Endothelial cell (in vitro differentiated cells): ENCODE results near the gene ARRDC5. TPM values are rescaled to one million over a fixed set of nuclear protein-coding genes. Genes with fewer than 3 reads are reported as not detected.
"Not testable (repeated sequence)": the region's sequence is repeated elsewhere in the genome, so short reads cannot be mapped to it uniquely, and the experiment has no call there.

ENCODE experiments used
- DNase-seq: peaks from one replicate; pipeline ENCODE4 v3.0.0; 2021; ENCODE audit warnings: low spot score
- H3K27ac Mint-ChIP-seq: one replicate; pipeline ENCODE4 v1.8.0; 2021; ENCODE audit warnings: mixed read lengths, inconsistent platforms; ENCODE audit not compliant: unreplicated experiment
- H3K27me3 Mint-ChIP-seq: one replicate; pipeline ENCODE4 v1.8.0; 2021; ENCODE audit warnings: mild to moderate bottlenecking, moderate library complexity, mixed read lengths, inconsistent platforms; ENCODE audit not compliant: unreplicated experiment
- H3K36me3 Mint-ChIP-seq: one replicate; pipeline ENCODE4 v1.8.0; 2021; ENCODE audit warnings: mild to moderate bottlenecking, low read depth, mixed read lengths, inconsistent platforms; ENCODE audit not compliant: unreplicated experiment
- H3K4me1 Mint-ChIP-seq: one replicate; pipeline ENCODE4 v1.8.0; 2021; ENCODE audit warnings: mild to moderate bottlenecking, mixed read lengths, inconsistent platforms; ENCODE audit not compliant: unreplicated experiment
- H3K4me3 Mint-ChIP-seq: one replicate; pipeline ENCODE4 v1.8.0; 2021; ENCODE audit warnings: mild to moderate bottlenecking, mixed read lengths, inconsistent platforms; ENCODE audit not compliant: unreplicated experiment
- H3K9me3 Mint-ChIP-seq: one replicate; pipeline ENCODE4 v1.8.0; 2021; ENCODE audit warnings: mixed read lengths, inconsistent platforms; ENCODE audit not compliant: unreplicated experiment
- CTCF ChIP-seq: fragments of 200-600 bp; sonication (generic); IDR thresholded peaks from one replicate; pipeline ENCODE4 v1.5.0; 2021; ENCODE audit warnings: antibody characterized with exemption; ENCODE audit not compliant: unreplicated experiment
- long read RNA-seq: library from polyadenylated mRNA; unstranded; transcript quantifications from one replicate; pipeline ENCODE4 v2.0.0, GENCODE V29; 2020; ENCODE audit not compliant: unreplicated experiment
- total RNA-seq: library from RNA; stranded (reverse); fragmentation: NEBNext Ultra II Directional; extraction: Animal tissue kit (Norgen Biotek cat#: 25700); gene quantifications from one replicate; pipeline ENCODE4 v1.2.1, GENCODE V29; 2021; ENCODE audit not compliant: unreplicated experiment

Gene ARRDC5
- not detected for total RNA-seq
- long read RNA-seq: 0 reads

GRCh38 chr19:4902796-4903195, at the start of gene ARRDC5:
TSS of gene ARRDC5 (minus strand) at chr19:4902896. CDS start at chr19:4902825, 71 bp downstream.
- Mint-ChIP-seq H3K36me3 (no peaks in the 10 kb centered on the region), H3K27ac (no peak within 1 kb of the TSS), H3K4me3 (no peak within 1 kb of the TSS), H3K27me3 (no peaks in the 10 kb centered on the region), H3K4me1 (no peaks in the 10 kb centered on the region), H3K9me3 (no peaks in the 10 kb centered on the region)
- no peak for DNase-seq
- TF ChIP-seq CTCF: no peak

- DNase-seq: no peak
- H3K27me3 Mint-ChIP-seq: peaks cover 3% of the 10 kb centered on the region
- no peaks in the 10 kb centered on the region for H3K4me1 Mint-ChIP-seq
- no peaks in the 10 kb centered on the region for H3K9me3 Mint-ChIP-seq
- H3K27ac Mint-ChIP-seq: no peak overlapping the region
- peaks cover 8% of the 10 kb centered on the region for H3K36me3 Mint-ChIP-seq
- no peak for TF ChIP-seq CTCF
- no peak overlapping the region for H3K4me3 Mint-ChIP-seq
These were observed 49.0 kb upstream of the ARRDC5 start for GRCh38 chr19:4951656-4952055.

GRCh38 chr19:4950650-4951049, 48.0 kb upstream of the ARRDC5 start:
- DNase-seq, H3K4me3 Mint-ChIP-seq, H3K36me3 Mint-ChIP-seq, H3K27ac Mint-ChIP-seq, H3K4me1 Mint-ChIP-seq, H3K9me3 Mint-ChIP-seq, H3K27me3 Mint-ChIP-seq: not testable (repeated sequence)

GRCh38 chr19:4941638-4942169, 39.0 kb upstream of the ARRDC5 start:
- not testable (repeated sequence) for H3K27me3 Mint-ChIP-seq

GRCh38 chr19:4939466-4939865, 36.8 kb upstream of the ARRDC5 start:
- Mint-ChIP-seq H3K36me3 (peaks cover 3% of the 10 kb centered on the region), H3K9me3 (no peaks in the 10 kb centered on the region)

More at GRCh38 chr19:4941638-4942169, 39.0 kb upstream of the ARRDC5 start:
- not testable (repeated sequence) for H3K4me1 Mint-ChIP-seq, H3K36me3 Mint-ChIP-seq, H3K9me3 Mint-ChIP-seq, H3K4me3 Mint-ChIP-seq, DNase-seq, H3K27ac Mint-ChIP-seq

GRCh38 chr19:4938461-4938860, 35.8 kb upstream of the ARRDC5 start:
- not testable (repeated sequence) for H3K36me3 Mint-ChIP-seq, DNase-seq, H3K27ac Mint-ChIP-seq, H3K27me3 Mint-ChIP-seq, H3K9me3 Mint-ChIP-seq, H3K4me3 Mint-ChIP-seq, H3K4me1 Mint-ChIP-seq

More at GRCh38 chr19:4939466-4939865, 36.8 kb upstream of the ARRDC5 start:
- no peak for TF ChIP-seq CTCF
- no peak overlapping the region for H3K4me3 Mint-ChIP-seq
- no peak overlapping the region for H3K27ac Mint-ChIP-seq
- DNase-seq: no peak
- no peaks in the 10 kb centered on the region for H3K4me1 Mint-ChIP-seq
- peaks cover under 1% of the 10 kb centered on the region for H3K27me3 Mint-ChIP-seq
